ENCODE results near the gene HSPB7.

GRCh38 chr1:15989776-15990175, 28.1 kb downstream of the HSPB7 start:
- TF ChIP-seq POLR2A (IDR thresholded peaks at IDR 0.05; ENCODE audit: low read depth, low read length) (no peak), POLR2AphosphoS5 (IDR thresholded peaks at IDR 0.05; ENCODE audit: low read depth, low read length) (no peak)
